Fibroblast of the aortic adventitia (primary cell): ENCODE measurements around the gene MED4. TPM values are rescaled to one million over a fixed set of nuclear protein-coding genes. Genes with fewer than 3 reads are reported as not detected.
A peak's percentile ranks its signal among the peaks of the same experiment; 100 is the strongest.

Experiments used
- DNase-seq: peaks from one replicate; pipeline ENCODE4 v3.0.0-alpha.2; 2010; ENCODE audit warnings: low read depth
- H3K4me3 ChIP-seq: 2 replicates; pipeline ENCODE4 v1.5.1; 2011; ENCODE audit warnings: low read depth, mild to moderate bottlenecking, control low read depth, low read length, moderate library complexity
- CTCF ChIP-seq: IDR thresholded peaks from 2 replicates; pipeline ENCODE4 v1.5.1; 2011; ENCODE audit warnings: mild to moderate bottlenecking, low read length, control low read depth, inconsistent platforms; ENCODE audit not compliant: insufficient read depth
- total RNA-seq: library from RNA; depleted of rRNA; stranded (reverse); fragments of >200 nt; gene quantifications from 2 replicates; pipeline ENCODE4 v1.2.3, GENCODE V29; 2012; ENCODE audit warnings: low replicate concordance

Gene MED4
- total RNA-seq, 1 donor, result 22.9 TPM

GRCh38 chr13:48126944-48127830, 32.3 kb upstream of the MED4 start:
- DNase-seq, result peak; percentile 90
- TF ChIP-seq CTCF, result peak; percentile 71
- no peak overlapping the region for H3K4me3 ChIP-seq

- TF ChIP-seq CTCF, result no peak
- H3K4me3 ChIP-seq, result no peak overlapping the region
- DNase-seq, result peak; percentile 74
Observed at GRCh38 chr13:48125794-48126228, 30.9 kb upstream of the MED4 start.

GRCh38 chr13:48123812-48124211, 28.9 kb upstream of the MED4 start:
- DNase-seq, result no peak
- H3K4me3 ChIP-seq, result no peak overlapping the region
- no peak for TF ChIP-seq CTCF

GRCh38 chr13:48121733-48122132, 26.8 kb upstream of the MED4 start:
- no peak for TF ChIP-seq CTCF
- H3K4me3 ChIP-seq, result no peak overlapping the region
- DNase-seq, result peak; percentile 41

- no peak for TF ChIP-seq CTCF
- H3K4me3 ChIP-seq, result no peak overlapping the region
- no peak for DNase-seq
Observed at GRCh38 chr13:48120241-48120640, 25.3 kb upstream of the MED4 start.

GRCh38 chr13:48118030-48118429, 23.1 kb upstream of the MED4 start:
- TF ChIP-seq CTCF, result no peak
- DNase-seq, result no peak
- H3K4me3 ChIP-seq, result no peak overlapping the region

GRCh38 chr13:48116808-48117207, 21.9 kb upstream of the MED4 start:
- no peak for DNase-seq
- no peak for TF ChIP-seq CTCF
- H3K4me3 ChIP-seq, result no peak overlapping the region
